Measurements from ENCODE around the gene ASCC2.

DNA sequence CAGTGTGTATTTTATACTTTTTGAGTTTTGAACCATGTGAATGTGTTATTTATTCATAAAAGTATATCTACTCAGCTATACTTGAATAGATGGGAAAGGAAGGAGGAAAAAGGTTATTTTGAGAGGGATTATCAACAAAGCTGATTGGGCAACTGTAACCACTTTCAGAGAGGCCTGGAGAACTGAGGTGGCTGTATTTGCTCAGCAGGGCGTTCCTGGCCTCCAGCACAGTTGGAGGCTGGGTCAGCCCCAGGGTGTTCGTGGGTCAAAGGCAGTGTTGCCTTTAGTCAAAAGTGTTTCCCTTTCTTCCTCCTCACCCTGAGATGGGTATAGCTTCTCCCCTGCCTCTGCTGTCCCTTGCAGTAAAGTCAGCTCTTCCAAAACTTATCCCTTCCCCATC is 26.7 kb downstream of the ASCC2 start:
- TF ChIP-seq RAD21 (IDR thresholded peaks at IDR 0.05; ENCODE audit: low read length) (no peak), SMC3 (IDR thresholded peaks at IDR 0.05; ENCODE audit: low read depth, low read length) (no peak), POLR2A (IDR thresholded peaks at IDR 0.05; ENCODE audit: low read depth, low read length) (no peak), CHD1 (IDR thresholded peaks at IDR 0.05; ENCODE audit: low read depth, low read length) (no peak), FOS (IDR thresholded peaks at IDR 0.05; ENCODE audit: low read depth, low read length) (no peak), CEBPB (IDR thresholded peaks at IDR 0.05; ENCODE audit: low read depth, low read length) (no peak), MXI1 (IDR thresholded peaks at IDR 0.05; ENCODE audit: borderline replicate concordance, low read depth, low read length) (no peak), RCOR1 (IDR thresholded peaks at IDR 0.05; ENCODE audit: insufficient replicate concordance, low read length) (no peak)
- TF ChIP-seq, protein P1, sequence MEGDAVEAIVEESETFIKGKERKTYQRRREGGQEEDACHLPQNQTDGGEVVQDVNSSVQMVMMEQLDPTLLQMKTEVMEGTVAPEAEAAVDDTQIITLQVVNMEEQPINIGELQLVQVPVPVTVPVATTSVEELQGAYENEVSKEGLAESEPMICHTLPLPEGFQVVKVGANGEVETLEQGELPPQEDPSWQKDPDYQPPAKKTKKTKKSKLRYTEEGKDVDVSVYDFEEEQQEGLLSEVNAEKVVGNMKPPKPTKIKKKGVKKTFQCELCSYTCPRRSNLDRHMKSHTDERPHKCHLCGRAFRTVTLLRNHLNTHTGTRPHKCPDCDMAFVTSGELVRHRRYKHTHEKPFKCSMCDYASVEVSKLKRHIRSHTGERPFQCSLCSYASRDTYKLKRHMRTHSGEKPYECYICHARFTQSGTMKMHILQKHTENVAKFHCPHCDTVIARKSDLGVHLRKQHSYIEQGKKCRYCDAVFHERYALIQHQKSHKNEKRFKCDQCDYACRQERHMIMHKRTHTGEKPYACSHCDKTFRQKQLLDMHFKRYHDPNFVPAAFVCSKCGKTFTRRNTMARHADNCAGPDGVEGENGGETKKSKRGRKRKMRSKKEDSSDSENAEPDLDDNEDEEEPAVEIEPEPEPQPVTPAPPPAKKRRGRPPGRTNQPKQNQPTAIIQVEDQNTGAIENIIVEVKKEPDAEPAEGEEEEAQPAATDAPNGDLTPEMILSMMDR (conservative IDR thresholded peaks at IDR 0.05; ENCODE audit: low read depth, low read length), result no peak
- TF ChIP-seq, protein P2, sequence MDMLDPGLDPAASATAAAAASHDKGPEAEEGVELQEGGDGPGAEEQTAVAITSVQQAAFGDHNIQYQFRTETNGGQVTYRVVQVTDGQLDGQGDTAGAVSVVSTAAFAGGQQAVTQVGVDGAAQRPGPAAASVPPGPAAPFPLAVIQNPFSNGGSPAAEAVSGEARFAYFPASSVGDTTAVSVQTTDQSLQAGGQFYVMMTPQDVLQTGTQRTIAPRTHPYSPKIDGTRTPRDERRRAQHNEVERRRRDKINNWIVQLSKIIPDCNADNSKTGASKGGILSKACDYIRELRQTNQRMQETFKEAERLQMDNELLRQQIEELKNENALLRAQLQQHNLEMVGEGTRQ (IDR thresholded peaks at IDR 0.05; ENCODE audit: low read depth, low read length), result no peak
- TF ChIP-seq, protein P3, sequence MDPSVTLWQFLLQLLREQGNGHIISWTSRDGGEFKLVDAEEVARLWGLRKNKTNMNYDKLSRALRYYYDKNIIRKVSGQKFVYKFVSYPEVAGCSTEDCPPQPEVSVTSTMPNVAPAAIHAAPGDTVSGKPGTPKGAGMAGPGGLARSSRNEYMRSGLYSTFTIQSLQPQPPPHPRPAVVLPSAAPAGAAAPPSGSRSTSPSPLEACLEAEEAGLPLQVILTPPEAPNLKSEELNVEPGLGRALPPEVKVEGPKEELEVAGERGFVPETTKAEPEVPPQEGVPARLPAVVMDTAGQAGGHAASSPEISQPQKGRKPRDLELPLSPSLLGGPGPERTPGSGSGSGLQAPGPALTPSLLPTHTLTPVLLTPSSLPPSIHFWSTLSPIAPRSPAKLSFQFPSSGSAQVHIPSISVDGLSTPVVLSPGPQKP (IDR thresholded peaks at IDR 0.05; ENCODE audit: borderline replicate concordance, low read depth, low read length), result no peak

All from IMR-90 (cell line).